Measurements from ENCODE around the gene PHLDB3. TPM values are rescaled to one million over a fixed set of nuclear protein-coding genes. Genes with fewer than 3 reads are reported as not detected.

The PHLDB3 gene
- total RNA-seq (2021), result 36.7 and 50.7 TPM in 2 replicates
- percentile 68 among the genes with signal in this experiment for Bru-seq, nascent RNA
- percentile 71 among the genes with signal in this experiment for BruChase-seq, experiment 1, labeled RNA remaining after a 2-hour chase
- percentile 65 among the genes with signal in this experiment for BruChase-seq, experiment 2, labeled RNA remaining after a 6-hour chase
- long read RNA-seq, partial matches to known transcripts, result 4 of 21 reads
- long read RNA-seq, other reads (novel, unspliced or antisense), result 17 of 21 reads

GRCh38 chr19:43504426-43505185, at the start of gene PHLDB3:
PHLDB3 (minus strand) TSS chr19:43504746; CDS start chr19:43504118, 628 bp downstream.
- Histone ChIP-seq H3K27me3 (ENCODE audit: insufficient read depth, low read depth) (no peaks in the 10 kb centered on the region), H3K4me1 (replicated peaks; ENCODE audit: insufficient read depth) (peaks cover 11% of the 10 kb centered on the region), H3K4me3 (peak within 1 kb of the TSS; percentile 74), H3K36me3 (ENCODE audit: low read depth) (no peaks in the 10 kb centered on the region; the same call in 1 of the 2 replicates), H3K4me2 (peak within 1 kb of the TSS; percentile 91), H3K27ac (peak within 1 kb of the TSS; percentile 63), H4K20me1 (ENCODE audit: insufficient read depth) (no peaks in the 10 kb centered on the region), H3K79me2 (ENCODE audit: low read depth) (peaks cover 14% of the 10 kb centered on the region), H3K9me3 (ENCODE audit: insufficient read depth, low read depth) (no peaks in the 10 kb centered on the region), H2AFZ (peak within 1 kb of the TSS; percentile 90), H3F3A (ENCODE audit: insufficient read depth, low read depth) (peaks cover 23% of the 10 kb centered on the region; the same call in 1 of the 2 replicates), H3K9me2 (ENCODE audit: insufficient read depth) (no peaks in the 10 kb centered on the region)
- DNase-seq, result peak; percentile 50 to 75
- POLR2A ChIA-PET (ENCODE audit: unreplicated experiment), result interaction anchor here (0.6 to 0.7 kb wide), 3 partner anchors 42 to 158 kb away, joined by 3 to 4 read pairs (median 3); no protein-coding TSS in a partner anchor
- TSS peak; percentile 57 for BruUV-seq (replicated peaks)
- no peak for TF ChIP-seq EZH2 (IDR thresholded peaks at IDR 0.05; ENCODE audit: low read depth)
- 0 out of 2 replicates have a peak, but pooled peaks have one; percentile 29 for TF ChIP-seq CTCF (conservative IDR thresholded peaks at IDR 0.05)
- CTCF ChIA-PET, result interaction anchor here (0.6 to 2.1 kb wide), 2 partner anchors 15 to 253 kb away, joined by 3 to 4 read pairs; no protein-coding TSS in a partner anchor
- intact Hi-C loops (cut with micrococcal nuclease; ENCODE audit: unreplicated experiment), result loop anchor here (1.0 kb wide), 1 partner anchor 39 kb away; the partner anchor contains the start of gene LYPD3

- intact Hi-C loops (cut with micrococcal nuclease; ENCODE audit: unreplicated experiment), result no loop called here
- Histone ChIP-seq H3K27me3 (ENCODE audit: insufficient read depth, low read depth) (no peaks in the 10 kb centered on the region), H3K4me3 (no peak overlapping the region), H3F3A (ENCODE audit: insufficient read depth, low read depth) (0 out of 2 replicates have a peak, but pooled peaks cover 9% of the 10 kb centered on the region), H3K27ac (no peak overlapping the region), H3K9me2 (ENCODE audit: insufficient read depth) (no peaks in the 10 kb centered on the region), H3K9me3 (ENCODE audit: insufficient read depth, low read depth) (no peaks in the 10 kb centered on the region), H3K4me2 (no peak overlapping the region), H2AFZ (no peak overlapping the region), H4K20me1 (ENCODE audit: insufficient read depth) (no peaks in the 10 kb centered on the region), H3K79me2 (ENCODE audit: low read depth) (no peaks in the 10 kb centered on the region), H3K4me1 (replicated peaks; ENCODE audit: insufficient read depth) (no peaks in the 10 kb centered on the region), H3K36me3 (ENCODE audit: low read depth) (no peaks in the 10 kb centered on the region)
- POLR2A ChIA-PET (ENCODE audit: unreplicated experiment), result no interaction called here
- DNase-seq, result no peak
- TF ChIP-seq EZH2 (IDR thresholded peaks at IDR 0.05; ENCODE audit: low read depth), result no peak
- no peak for TF ChIP-seq CTCF (conservative IDR thresholded peaks at IDR 0.05)
- CTCF ChIA-PET, result interaction anchor here (0.6 kb wide), 1 partner anchor 23 kb away, joined by 15 read pairs; no protein-coding TSS in a partner anchor
- BruUV-seq (replicated peaks), result no TSS peak
These were observed 49.1 kb upstream of the PHLDB3 start for GRCh38 chr19:43553656-43554055.

GRCh38 chr19:43552616-43553015, 48.1 kb upstream of the PHLDB3 start:
- Histone ChIP-seq H4K20me1 (ENCODE audit: insufficient read depth) (no peaks in the 10 kb centered on the region), H3K9me2 (ENCODE audit: insufficient read depth) (no peaks in the 10 kb centered on the region), H3K4me1 (replicated peaks; ENCODE audit: insufficient read depth) (no peaks in the 10 kb centered on the region), H3K4me3 (no peak overlapping the region), H3K36me3 (ENCODE audit: low read depth) (no peaks in the 10 kb centered on the region), H2AFZ (no peak overlapping the region), H3K27me3 (ENCODE audit: insufficient read depth, low read depth) (no peaks in the 10 kb centered on the region), H3K4me2 (no peak overlapping the region), H3F3A (ENCODE audit: insufficient read depth, low read depth) (0 out of 2 replicates have a peak, but pooled peaks cover 4% of the 10 kb centered on the region), H3K79me2 (ENCODE audit: low read depth) (no peaks in the 10 kb centered on the region), H3K27ac (no peak overlapping the region), H3K9me3 (ENCODE audit: insufficient read depth, low read depth) (no peaks in the 10 kb centered on the region)
- DNase-seq, result no peak
- ChIA-PET POLR2A (ENCODE audit: unreplicated experiment) (no interaction called here), CTCF (interaction anchor here (0.6 kb wide), 1 partner anchor 73 kb away, joined by 3 read pairs; no protein-coding TSS in a partner anchor)
- TF ChIP-seq EZH2 (IDR thresholded peaks at IDR 0.05; ENCODE audit: low read depth) (no peak), CTCF (conservative IDR thresholded peaks at IDR 0.05) (no peak)
- intact Hi-C loops (cut with micrococcal nuclease; ENCODE audit: unreplicated experiment), result no loop called here
- no TSS peak for BruUV-seq (replicated peaks)
